GM12878 (cell line): ENCODE data around the gene TBC1D19. TPM values are rescaled to one million over a fixed set of nuclear protein-coding genes. Genes with fewer than 3 reads are reported as not detected.
A peak's percentile ranks its signal among the peaks of the same experiment; 100 is the strongest.

Experiments
- ASH2L ChIP-seq: fragments of 300-600, 200-600 bp; sonication (generic); IDR thresholded peaks from 2 replicates; pipeline ENCODE4 v1.6.1; 2017; ENCODE audit warnings: low read depth, mild to moderate bottlenecking, borderline replicate concordance
- ATF2 ChIP-seq: IDR thresholded peaks from 2 replicates; pipeline ENCODE4 v1.6.1; 2012; ENCODE audit warnings: low read length, inconsistent platforms
- BCL11A ChIP-seq: IDR thresholded peaks from 2 replicates; pipeline ENCODE4 v1.6.1; 2011; ENCODE audit warnings: low read depth, low read length
- BCL3 ChIP-seq: IDR thresholded peaks from 2 replicates; pipeline ENCODE4 v1.6.1; 2011; ENCODE audit warnings: borderline replicate concordance, low read depth, mild to moderate bottlenecking, moderate library complexity, low read length; ENCODE audit not compliant: insufficient read depth, poor library complexity, severe bottlenecking
- CBFB ChIP-seq: IDR thresholded peaks from 2 replicates; pipeline ENCODE4 v1.6.1; 2016; ENCODE audit warnings: antibody characterized with exemption, low read depth
- CBX5 ChIP-seq: sonication (generic); IDR thresholded peaks from 2 replicates; pipeline ENCODE4 v1.6.1; 2016; ENCODE audit warnings: low read depth, moderate library complexity, mild to moderate bottlenecking, inconsistent platforms
- CREB1 ChIP-seq: IDR thresholded peaks from 2 replicates; pipeline ENCODE4 v1.6.1; 2012; ENCODE audit warnings: low read depth, mild to moderate bottlenecking, inconsistent platforms
- ETV6 ChIP-seq, 2 experiments: fragments of 450-650 bp in 1 of 2; IDR thresholded peaks in 1 of 2; conservative IDR thresholded peaks in 1 of 2; 2 replicates each; pipeline ENCODE4 v1.6.1; 2014; ENCODE audit warnings: antibody characterized with exemption in 1 of 2, borderline replicate concordance in 1 of 2, low read depth in 1 of 2, mild to moderate bottlenecking in 1 of 2, moderate library complexity in 1 of 2
- FOXM1 ChIP-seq: IDR thresholded peaks from 2 replicates; pipeline ENCODE4 v1.6.1; 2012; ENCODE audit warnings: low read depth, mild to moderate bottlenecking, inconsistent platforms, low read length, moderate library complexity
- GABPA ChIP-seq: IDR thresholded peaks from 2 replicates; pipeline ENCODE4 v1.6.1; 2014; ENCODE audit warnings: antibody characterized with exemption, low read depth, mild to moderate bottlenecking, inconsistent platforms
- IRF4 ChIP-seq: IDR thresholded peaks from 2 replicates; pipeline ENCODE4 v1.6.1; 2011; ENCODE audit warnings: low read depth, low read length
- JUNB ChIP-seq: IDR thresholded peaks from 2 replicates; pipeline ENCODE4 v1.6.1; 2016; ENCODE audit warnings: antibody characterized with exemption, mild to moderate bottlenecking
- MEF2A ChIP-seq: IDR thresholded peaks from 2 replicates; pipeline ENCODE4 v1.6.1; 2011; ENCODE audit warnings: low read depth, mild to moderate bottlenecking, low read length, moderate library complexity; ENCODE audit not compliant: insufficient read depth
- MEF2B ChIP-seq: fragments of 450-650 bp; IDR thresholded peaks from 2 replicates; pipeline ENCODE4 v1.6.1; 2018; ENCODE audit warnings: mild to moderate bottlenecking, moderate library complexity; ENCODE audit not compliant: partially characterized antibody, poor library complexity, severe bottlenecking
- NR2C2 ChIP-seq: IDR thresholded peaks from 2 replicates; pipeline ENCODE4 v1.6.1; 2011; ENCODE audit warnings: borderline replicate concordance, low read depth; ENCODE audit not compliant: control insufficient read depth, insufficient read length
- RB1 ChIP-seq: fragments of 450-650 bp; formaldehyde crosslinking; IDR thresholded peaks from 2 replicates; pipeline ENCODE4 v1.6.1; 2017; ENCODE audit warnings: mild to moderate bottlenecking, borderline replicate concordance
- RUNX3 ChIP-seq: IDR thresholded peaks from 2 replicates; pipeline ENCODE4 v1.6.1; 2012; ENCODE audit warnings: low read length, inconsistent platforms
- ZBED1 ChIP-seq: IDR thresholded peaks from 2 replicates; pipeline ENCODE4 v1.6.1; 2016; ENCODE audit warnings: borderline replicate concordance
- polyA plus RNA-seq, 11 experiments: library from polyadenylated mRNA; depleted of rRNA in 4 of 11; unstranded in 6 of 11; stranded (reverse) in 5 of 11; fragments of >200 nt; fragmentation: Nextera tagmentation in 4 of 11; fragmentation: Illumina TruSeq in 1 of 11; extraction: Ambion mirVana in 4 of 11; extraction: Trizol in 1 of 11; gene quantifications; 1 replicate in 1 of 11; 2 replicates in 10 of 11; pipeline versions ENCODE4 v1.2.1 to v1.2.3, GENCODE V29; 2011 to 2016; ENCODE audit warnings: inconsistent platforms in 2 of 11, missing spikeins in 2 of 11, low read depth in 1 of 11
- total RNA-seq, 4 experiments: library from RNA; depleted of rRNA in 3 of 4; stranded (reverse); fragments of >200 nt in 3 of 4; fragmentation: Illumina TruSeq in 1 of 4; extraction: Trizol in 1 of 4; gene quantifications; 2 replicates each; pipeline versions ENCODE4 v1.2.1 to v1.2.3, GENCODE V29; 2013 to 2021

TBC1D19 gene
- total and polyA plus RNA-seq, 10 of the 15 experiments (the other 5 are each of a cell fraction or from before 2014, with no cell fraction given): 0.29 to 3.9 (median 2.1) TPM

GRCh38 chr4:26751838-26752237 lies 168.0 kb downstream of the TBC1D19 start (continued):
- TF ChIP-seq GABPA (peak; percentile 65; the same call in 1 of the 2 replicates), BCL11A (peak; percentile 60; the same call in 1 of the 2 replicates), JUNB (peak; percentile 97), ASH2L (no peak), ATF2 (peak; percentile 94), ZBED1 (peak; percentile 88), RB1 (no peak), BCL3 (peak; percentile 52), RUNX3 (peak; percentile 92), CBX5 (0 out of 2 replicates have a peak, but pooled peaks have one; percentile 64), CREB1 (peak; percentile 48; the same call in 1 of the 2 replicates), ETV6 (conservative IDR thresholded peaks at IDR 0.05 in 1 of 2, IDR thresholded peaks at IDR 0.05 in 1 of 2; ENCODE audit: borderline replicate concordance in 1 of 2, low read depth in 1 of 2) (peak in 1 of 2 experiments; percentile 59; a peak in 1 of 4 replicates), MEF2A (peak; percentile 97), MEF2B (peak; percentile 18), NR2C2 (no peak), FOXM1 (peak; percentile 94), IRF4 (peak; percentile 41; the same call in 1 of the 2 replicates), CBFB (peak; percentile 49; the same call in 1 of the 2 replicates)
